Measurements from ENCODE around the gene SLC35E4. TPM values are rescaled to one million over a fixed set of nuclear protein-coding genes. Genes with fewer than 3 reads are reported as not detected.

Gene SLC35E4
- polyA plus RNA-seq, 1 of the 3 experiments (the other 2 are of a cell fraction) = 2.8 TPM

DNA sequence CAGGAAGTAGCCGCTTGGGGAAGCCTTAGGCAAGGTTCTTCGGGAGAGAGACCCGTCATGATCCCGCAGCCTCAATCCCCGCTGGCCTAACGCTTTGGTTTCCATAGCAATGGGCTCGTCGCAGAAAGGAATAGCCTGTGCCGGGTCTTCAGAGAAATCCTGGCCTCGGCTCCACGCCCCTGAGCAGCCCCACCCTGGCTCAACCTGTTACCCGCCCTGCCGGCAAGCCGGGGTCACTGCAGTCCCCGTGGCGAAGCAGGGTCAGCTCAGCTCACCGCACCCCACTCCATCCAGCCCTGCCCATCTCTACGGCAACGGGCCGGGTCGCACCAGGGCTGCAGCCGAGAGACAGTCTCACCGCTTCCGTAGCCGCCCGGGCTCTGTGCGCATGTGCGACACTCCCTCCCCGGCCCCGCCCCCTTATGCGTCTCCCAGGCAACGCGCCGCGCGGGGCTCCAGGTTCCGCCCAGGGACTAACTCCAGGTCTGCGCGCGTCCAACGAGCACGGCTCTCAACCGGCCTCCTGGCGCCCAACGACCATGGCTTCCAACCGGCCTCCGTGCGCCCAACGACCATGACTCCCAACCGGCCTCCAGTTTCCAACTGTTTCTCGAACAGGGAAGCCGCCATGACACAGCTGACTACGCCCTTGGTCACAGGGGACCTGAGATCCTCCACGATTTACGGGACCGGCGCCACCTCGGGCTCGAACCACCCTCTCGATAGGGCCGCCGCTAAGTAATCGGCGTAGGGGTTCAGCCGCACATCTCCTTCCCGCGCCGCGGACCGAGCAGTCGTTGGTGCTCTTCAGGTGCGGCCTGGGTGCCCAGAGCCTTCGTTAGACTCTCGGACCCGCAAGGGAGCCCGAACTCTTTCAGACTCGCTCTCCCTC lies 32.2 kb downstream of the SLC35E4 start, which contains the start of gene DUSP18:
Gene DUSP18, minus strand, starts transcription at position 382 of the 892 bp plus-strand sequence. CDS start 3,872 bp downstream, outside the sequence.
- Histone ChIP-seq H3K27ac (ENCODE audit: low read depth in 2 of 2, low read length in 1 of 2) (peak within 1 kb of the TSS; percentile 52 to 73; a peak in 3 of 4 replicates), H3K9me2 (no peaks in the 10 kb centered on the region), H3K9me3 (no peaks in the 10 kb centered on the region), H3K9ac (peak within 1 kb of the TSS; percentile 70), H3K79me2 (ENCODE audit: insufficient read depth) (peaks cover 16% of the 10 kb centered on the region; the same call in 1 of the 2 replicates), H3K4me2 (peak within 1 kb of the TSS; percentile 74), H3K36me3 (replicated peaks in 1 of 2; ENCODE audit: control insufficient read depth in 1 of 2, insufficient read depth in 2 of 2, low read length in 1 of 2) (no peaks in the 10 kb centered on the region), H2AFZ (ENCODE audit: low read depth) (peak within 1 kb of the TSS; percentile 96), H3K27me3 (ENCODE audit: insufficient read depth) (no peaks in the 10 kb centered on the region), H3F3A (replicated peaks; ENCODE audit: insufficient read depth) (no peaks in the 10 kb centered on the region), H3K4me3 (ENCODE audit: low read depth in 2 of 2, low read length in 1 of 2) (peak within 1 kb of the TSS; percentile 65 to 71), H4K20me1 (ENCODE audit: insufficient read depth) (no peaks in the 10 kb centered on the region), H3K4me1 (ENCODE audit: control insufficient read depth in 1 of 2, insufficient read depth in 2 of 2, low read depth in 1 of 2, low read length in 1 of 2) (peaks cover 0 to 12% of the 10 kb centered on the region in 2 experiments; a peak in 2 of 4 replicates)
- DNase-seq = peak; percentile 99
- WGBS (ENCODE audit: low lambda C conversion rate) = 6% methylated on average over 27 of the region's 77 CpGs
- ChIA-PET CTCF (interaction anchor here (0.8 to 2.6 kb wide), 9 partner anchors 10 to 223 kb away, joined by 3 to 13 read pairs (median 4); partner anchors contain the start of gene OSBP2), POLR2A (interaction anchor here (0.5 to 1.4 kb wide), 4 partner anchors 16 to 70 kb away, joined by 3 to 4 read pairs (median 4); no protein-coding TSS in a partner anchor)
- TF ChIP-seq MEF2A (IDR thresholded peaks at IDR 0.05; ENCODE audit: borderline replicate concordance, low read depth) (no peak), MXI1 (IDR thresholded peaks at IDR 0.05; ENCODE audit: low read depth, low read length) (peak; percentile 90), GABPA (IDR thresholded peaks at IDR 0.05; ENCODE audit: low read depth) (no peak), EP300 (IDR thresholded peaks at IDR 0.05; ENCODE audit: borderline replicate concordance in 1 of 2, low read depth in 1 of 2, low read length in 1 of 2) (no peak), EZH2phosphoT487 (IDR thresholded peaks at IDR 0.05; ENCODE audit: borderline replicate concordance, low read depth) (no peak), FOSL2 (IDR thresholded peaks at IDR 0.05; ENCODE audit: borderline replicate concordance, low read depth) (no peak), CHD2 (IDR thresholded peaks at IDR 0.05; ENCODE audit: low read length, partially characterized antibody) (no peak), SMC3 (IDR thresholded peaks at IDR 0.05; ENCODE audit: low read depth, low read length) (peak; percentile 2; the same call in 1 of the 2 replicates), TEAD4 (IDR thresholded peaks at IDR 0.05; ENCODE audit: borderline replicate concordance, insufficient read depth) (no peak), RCOR1 (IDR thresholded peaks at IDR 0.05; ENCODE audit: low read length) (no peak), SIN3A (IDR thresholded peaks at IDR 0.05; ENCODE audit: borderline replicate concordance, low read depth, low read length) (no peak; the same call in 1 of the 2 replicates), FOXJ3 (CRISPR knock-in tag; IDR thresholded peaks at IDR 0.05) (no peak), RXRA (IDR thresholded peaks at IDR 0.05; ENCODE audit: borderline replicate concordance, low read depth) (no peak), RAD21 (IDR thresholded peaks at IDR 0.05; ENCODE audit: low read length) (no peak), TAF1 (IDR thresholded peaks at IDR 0.05; ENCODE audit: borderline replicate concordance, low read depth, low read length) (peak; percentile 57), ELF1 (IDR thresholded peaks at IDR 0.05) (no peak), NRF1 (IDR thresholded peaks at IDR 0.05; ENCODE audit: low read depth, low read length) (peak; percentile 93), POLR2AphosphoS5 (IDR thresholded peaks at IDR 0.05; ENCODE audit: low read depth, low read length) (peak; percentile 77), YY1 (IDR thresholded peaks at IDR 0.05; ENCODE audit: low read depth) (peak; percentile 31; the same call in 1 of the 2 replicates), NFIC (IDR thresholded peaks at IDR 0.05; ENCODE audit: borderline replicate concordance) (no peak)
- TF ChIP-seq, protein P1, sequence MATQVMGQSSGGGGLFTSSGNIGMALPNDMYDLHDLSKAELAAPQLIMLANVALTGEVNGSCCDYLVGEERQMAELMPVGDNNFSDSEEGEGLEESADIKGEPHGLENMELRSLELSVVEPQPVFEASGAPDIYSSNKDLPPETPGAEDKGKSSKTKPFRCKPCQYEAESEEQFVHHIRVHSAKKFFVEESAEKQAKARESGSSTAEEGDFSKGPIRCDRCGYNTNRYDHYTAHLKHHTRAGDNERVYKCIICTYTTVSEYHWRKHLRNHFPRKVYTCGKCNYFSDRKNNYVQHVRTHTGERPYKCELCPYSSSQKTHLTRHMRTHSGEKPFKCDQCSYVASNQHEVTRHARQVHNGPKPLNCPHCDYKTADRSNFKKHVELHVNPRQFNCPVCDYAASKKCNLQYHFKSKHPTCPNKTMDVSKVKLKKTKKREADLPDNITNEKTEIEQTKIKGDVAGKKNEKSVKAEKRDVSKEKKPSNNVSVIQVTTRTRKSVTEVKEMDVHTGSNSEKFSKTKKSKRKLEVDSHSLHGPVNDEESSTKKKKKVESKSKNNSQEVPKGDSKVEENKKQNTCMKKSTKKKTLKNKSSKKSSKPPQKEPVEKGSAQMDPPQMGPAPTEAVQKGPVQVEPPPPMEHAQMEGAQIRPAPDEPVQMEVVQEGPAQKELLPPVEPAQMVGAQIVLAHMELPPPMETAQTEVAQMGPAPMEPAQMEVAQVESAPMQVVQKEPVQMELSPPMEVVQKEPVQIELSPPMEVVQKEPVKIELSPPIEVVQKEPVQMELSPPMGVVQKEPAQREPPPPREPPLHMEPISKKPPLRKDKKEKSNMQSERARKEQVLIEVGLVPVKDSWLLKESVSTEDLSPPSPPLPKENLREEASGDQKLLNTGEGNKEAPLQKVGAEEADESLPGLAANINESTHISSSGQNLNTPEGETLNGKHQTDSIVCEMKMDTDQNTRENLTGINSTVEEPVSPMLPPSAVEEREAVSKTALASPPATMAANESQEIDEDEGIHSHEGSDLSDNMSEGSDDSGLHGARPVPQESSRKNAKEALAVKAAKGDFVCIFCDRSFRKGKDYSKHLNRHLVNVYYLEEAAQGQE (IDR thresholded peaks at IDR 0.05; ENCODE audit: low read depth, low read length) = no peak
- TF ChIP-seq, protein P2, sequence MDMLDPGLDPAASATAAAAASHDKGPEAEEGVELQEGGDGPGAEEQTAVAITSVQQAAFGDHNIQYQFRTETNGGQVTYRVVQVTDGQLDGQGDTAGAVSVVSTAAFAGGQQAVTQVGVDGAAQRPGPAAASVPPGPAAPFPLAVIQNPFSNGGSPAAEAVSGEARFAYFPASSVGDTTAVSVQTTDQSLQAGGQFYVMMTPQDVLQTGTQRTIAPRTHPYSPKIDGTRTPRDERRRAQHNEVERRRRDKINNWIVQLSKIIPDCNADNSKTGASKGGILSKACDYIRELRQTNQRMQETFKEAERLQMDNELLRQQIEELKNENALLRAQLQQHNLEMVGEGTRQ (IDR thresholded peaks at IDR 0.05; ENCODE audit: borderline replicate concordance, low read depth, low read length) = no peak
- TF ChIP-seq, protein P3, sequence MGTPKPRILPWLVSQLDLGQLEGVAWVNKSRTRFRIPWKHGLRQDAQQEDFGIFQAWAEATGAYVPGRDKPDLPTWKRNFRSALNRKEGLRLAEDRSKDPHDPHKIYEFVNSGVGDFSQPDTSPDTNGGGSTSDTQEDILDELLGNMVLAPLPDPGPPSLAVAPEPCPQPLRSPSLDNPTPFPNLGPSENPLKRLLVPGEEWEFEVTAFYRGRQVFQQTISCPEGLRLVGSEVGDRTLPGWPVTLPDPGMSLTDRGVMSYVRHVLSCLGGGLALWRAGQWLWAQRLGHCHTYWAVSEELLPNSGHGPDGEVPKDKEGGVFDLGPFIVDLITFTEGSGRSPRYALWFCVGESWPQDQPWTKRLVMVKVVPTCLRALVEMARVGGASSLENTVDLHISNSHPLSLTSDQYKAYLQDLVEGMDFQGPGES (IDR thresholded peaks at IDR 0.05; ENCODE audit: low read depth, low read length) = no peak
- TF ChIP-seq, protein P4, sequence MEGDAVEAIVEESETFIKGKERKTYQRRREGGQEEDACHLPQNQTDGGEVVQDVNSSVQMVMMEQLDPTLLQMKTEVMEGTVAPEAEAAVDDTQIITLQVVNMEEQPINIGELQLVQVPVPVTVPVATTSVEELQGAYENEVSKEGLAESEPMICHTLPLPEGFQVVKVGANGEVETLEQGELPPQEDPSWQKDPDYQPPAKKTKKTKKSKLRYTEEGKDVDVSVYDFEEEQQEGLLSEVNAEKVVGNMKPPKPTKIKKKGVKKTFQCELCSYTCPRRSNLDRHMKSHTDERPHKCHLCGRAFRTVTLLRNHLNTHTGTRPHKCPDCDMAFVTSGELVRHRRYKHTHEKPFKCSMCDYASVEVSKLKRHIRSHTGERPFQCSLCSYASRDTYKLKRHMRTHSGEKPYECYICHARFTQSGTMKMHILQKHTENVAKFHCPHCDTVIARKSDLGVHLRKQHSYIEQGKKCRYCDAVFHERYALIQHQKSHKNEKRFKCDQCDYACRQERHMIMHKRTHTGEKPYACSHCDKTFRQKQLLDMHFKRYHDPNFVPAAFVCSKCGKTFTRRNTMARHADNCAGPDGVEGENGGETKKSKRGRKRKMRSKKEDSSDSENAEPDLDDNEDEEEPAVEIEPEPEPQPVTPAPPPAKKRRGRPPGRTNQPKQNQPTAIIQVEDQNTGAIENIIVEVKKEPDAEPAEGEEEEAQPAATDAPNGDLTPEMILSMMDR (IDR thresholded peaks at IDR 0.05) = peak; percentile 42
